ENCODE results near the gene TRNAU1AP.
"Not testable (repeated sequence)": the region's sequence is repeated elsewhere in the genome, so short reads cannot be mapped to it uniquely, and the experiment has no call there.

The TRNAU1AP gene

GRCh38 chr1:28552758-28553663 is at the start of gene TRNAU1AP:
TRNAU1AP (plus strand) TSS chr1:28553085; CDS start chr1:28553111, 26 bp downstream.
- DNase-seq (ENCODE audit: low read depth), result peak; percentile 93

- DNase-seq (ENCODE audit: low read depth), result no peak
Measured at GRCh38 chr1:28503117-28503516, 49.8 kb upstream of the TRNAU1AP start.

- peak; percentile 98 for DNase-seq (ENCODE audit: low read depth)
Measured at GRCh38 chr1:28505406-28506187, 47.3 kb upstream of the TRNAU1AP start, which contains the start of gene RCC1. RCC1 (plus strand) TSS chr1:28506043; CDS start chr1:28529867, 23,824 bp downstream.

GRCh38 chr1:28506907-28507246 is 46.0 kb upstream of the TRNAU1AP start:
- no peak for DNase-seq (ENCODE audit: low read depth)

GRCh38 chr1:28507247-28507645 is 45.6 kb upstream of the TRNAU1AP start:
- no peak for DNase-seq (ENCODE audit: low read depth)

- no peak for DNase-seq (ENCODE audit: low read depth)
Measured at GRCh38 chr1:28507646-28508434, 45.0 kb upstream of the TRNAU1AP start.

GRCh38 chr1:28508435-28508754 is 44.5 kb upstream of the TRNAU1AP start:
- no peak for DNase-seq (ENCODE audit: low read depth)

- DNase-seq (ENCODE audit: low read depth), result no peak
Measured at GRCh38 chr1:28509705-28510272, 43.1 kb upstream of the TRNAU1AP start.

- peak; percentile 50 for DNase-seq (ENCODE audit: low read depth)
Measured at GRCh38 chr1:28510273-28510969, 42.5 kb upstream of the TRNAU1AP start.

- DNase-seq (ENCODE audit: low read depth), result no peak
Measured at GRCh38 chr1:28510970-28511440, 41.9 kb upstream of the TRNAU1AP start.

- DNase-seq (ENCODE audit: low read depth), result no peak
Measured at GRCh38 chr1:28512058-28512611, 40.8 kb upstream of the TRNAU1AP start.

- not testable (repeated sequence) for DNase-seq (ENCODE audit: low read depth)
Measured at GRCh38 chr1:28514445-28514933, 38.4 kb upstream of the TRNAU1AP start.

- DNase-seq (ENCODE audit: low read depth), result no peak
Measured at GRCh38 chr1:28516518-28516956, 36.3 kb upstream of the TRNAU1AP start.

GRCh38 chr1:28517649-28517999 is 35.3 kb upstream of the TRNAU1AP start:
- no peak for DNase-seq (ENCODE audit: low read depth)

GRCh38 chr1:28518000-28518744 is 34.7 kb upstream of the TRNAU1AP start:
- DNase-seq (ENCODE audit: low read depth), result peak; percentile 77

GRCh38 chr1:28518745-28519341 is 34.0 kb upstream of the TRNAU1AP start:
- DNase-seq (ENCODE audit: low read depth), result no peak

GRCh38 chr1:28519946-28520725 is 32.7 kb upstream of the TRNAU1AP start:
- DNase-seq (ENCODE audit: low read depth), result no peak

- DNase-seq (ENCODE audit: low read depth), result not testable (repeated sequence)
Measured at GRCh38 chr1:28520796-28521195, 32.1 kb upstream of the TRNAU1AP start.
